GM18873 (cell line): Measurements from ENCODE around the gene MYBPH.

ENCODE experiments used
- ATAC-seq: cut with Tn5 transposase; IDR thresholded peaks from one replicate; pipeline ENCODE4 v1.9.1; 2021; ENCODE audit warnings: mild to moderate bottlenecking, moderate library complexity, moderate number of reproducible peaks; ENCODE audit not compliant: unreplicated experiment, low FRiP score

Gene MYBPH

DNA sequence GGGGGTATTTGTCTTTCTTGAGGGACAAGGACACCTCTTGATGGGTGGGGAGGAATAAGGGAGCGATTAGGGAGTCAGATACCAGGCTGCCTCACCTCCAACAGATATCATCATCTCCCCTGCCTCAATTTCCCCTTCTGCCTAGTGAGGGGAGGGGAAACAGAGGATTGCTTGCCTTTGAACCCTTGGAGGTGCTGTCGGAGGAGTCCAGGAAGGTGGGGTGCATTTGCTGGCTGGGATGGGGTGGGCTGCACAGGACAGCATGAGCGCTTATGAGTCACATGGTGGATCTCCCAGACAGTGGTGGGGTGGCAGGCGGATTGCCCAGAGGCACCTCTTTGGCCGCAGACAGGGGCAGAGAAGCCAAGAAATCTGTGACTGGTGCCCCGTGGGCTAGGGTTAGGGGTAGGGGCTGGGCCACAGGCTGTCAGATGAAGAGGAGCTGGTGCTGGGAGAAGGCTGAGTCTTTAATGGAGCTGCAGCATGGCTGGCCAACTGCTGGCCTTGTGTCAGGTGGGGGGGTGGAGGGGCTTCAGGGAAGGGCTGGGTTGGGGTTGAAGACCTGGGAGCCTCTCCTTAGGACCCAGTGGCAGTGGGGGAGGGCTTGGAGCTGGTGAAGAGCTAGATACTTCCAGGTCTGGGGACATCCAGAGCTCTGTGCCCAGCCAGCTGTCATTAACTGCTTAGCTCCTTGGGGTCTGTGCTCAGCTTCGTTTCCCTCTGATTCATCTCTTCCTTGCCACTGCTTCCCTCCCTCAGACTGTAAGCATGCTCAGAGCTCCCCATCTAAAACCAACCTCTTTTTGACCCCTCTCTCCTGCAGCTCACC is 55.1 kb downstream of the MYBPH start:
- ATAC-seq, result no peak
